ENCODE measurements around the gene UBL7.

GRCh38 chr15:74429781-74430400, 31.1 kb downstream of the UBL7 start:
- TF ChIP-seq POLR2AphosphoS5 (IDR thresholded peaks at IDR 0.05) (no peak), CTCF (IDR thresholded peaks at IDR 0.05) (no peak), POLR2A (IDR thresholded peaks at IDR 0.05) (no peak), EP300 (IDR thresholded peaks at IDR 0.05) (no peak)
